Activated naive CD8-positive, alpha-beta T cell (primary cell): ENCODE measurements around the gene TKTL1.

Experiments
- H3K27ac Mint-ChIP-seq: one replicate; pipeline ENCODE4 v1.8.0; 2021; ENCODE audit warnings: mixed read lengths
- H3K27me3 Mint-ChIP-seq: one replicate; pipeline ENCODE4 v1.8.0; 2021; ENCODE audit warnings: mixed read lengths
- H3K36me3 Mint-ChIP-seq: one replicate; pipeline ENCODE4 v1.8.0; 2021; ENCODE audit warnings: mixed read lengths
- H3K4me1 Mint-ChIP-seq: one replicate; pipeline ENCODE4 v1.8.0; 2021; ENCODE audit warnings: low read depth, mixed read lengths
- H3K4me3 Mint-ChIP-seq: one replicate; pipeline ENCODE4 v1.8.0; 2021; ENCODE audit warnings: mild to moderate bottlenecking, mixed read lengths
- H3K9me3 Mint-ChIP-seq: one replicate; pipeline ENCODE4 v1.8.0; 2021; ENCODE audit warnings: low read depth, mixed read lengths

The TKTL1 gene

DNA sequence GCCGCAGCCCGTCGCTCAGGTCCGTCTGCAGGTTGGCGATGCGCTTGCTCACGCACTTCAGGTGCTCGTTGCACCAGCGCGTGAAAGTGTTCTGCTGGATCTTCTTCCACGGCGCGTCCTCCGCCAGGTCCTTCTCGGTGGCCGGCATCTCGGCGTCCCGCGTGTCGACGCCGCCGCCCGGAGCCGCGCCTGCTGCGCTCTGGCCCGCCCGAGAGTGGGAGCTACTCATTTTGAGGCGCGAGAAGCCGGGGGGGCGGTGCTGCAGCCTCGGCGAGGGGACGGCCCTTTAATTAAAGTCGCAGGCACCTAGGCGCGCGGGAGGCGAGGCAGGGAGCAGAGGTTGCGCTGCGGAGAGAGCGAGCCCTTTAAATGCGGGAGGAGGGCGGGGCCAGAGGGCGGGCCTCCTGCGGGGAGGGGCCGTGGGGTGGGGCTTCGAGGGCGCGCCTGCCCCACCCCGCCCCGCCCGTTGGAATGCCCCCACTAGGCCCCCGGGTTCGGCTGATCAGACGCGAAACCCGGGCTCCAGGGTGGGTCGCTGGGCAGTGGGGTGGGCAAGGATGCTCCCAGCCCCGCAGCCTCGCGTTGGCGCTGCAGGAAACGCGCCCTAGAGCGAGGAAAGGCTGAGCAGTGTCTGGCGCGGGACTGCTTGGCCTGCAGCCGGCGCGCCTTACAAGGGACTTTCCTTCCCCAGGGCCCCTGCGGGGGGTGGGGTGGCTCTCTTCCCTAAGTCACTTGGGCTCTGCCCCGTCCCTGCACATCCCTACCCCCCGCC lies 75.6 kb downstream of the TKTL1 start:
- Mint-ChIP-seq H3K4me3 (peak overlapping the region; percentile 79), H3K4me1 (peaks cover 17% of the 10 kb centered on the region), H3K36me3 (no peaks in the 10 kb centered on the region), H3K27ac (peak overlapping the region; percentile 64), H3K27me3 (no peaks in the 10 kb centered on the region), H3K9me3 (no peaks in the 10 kb centered on the region)

DNA sequence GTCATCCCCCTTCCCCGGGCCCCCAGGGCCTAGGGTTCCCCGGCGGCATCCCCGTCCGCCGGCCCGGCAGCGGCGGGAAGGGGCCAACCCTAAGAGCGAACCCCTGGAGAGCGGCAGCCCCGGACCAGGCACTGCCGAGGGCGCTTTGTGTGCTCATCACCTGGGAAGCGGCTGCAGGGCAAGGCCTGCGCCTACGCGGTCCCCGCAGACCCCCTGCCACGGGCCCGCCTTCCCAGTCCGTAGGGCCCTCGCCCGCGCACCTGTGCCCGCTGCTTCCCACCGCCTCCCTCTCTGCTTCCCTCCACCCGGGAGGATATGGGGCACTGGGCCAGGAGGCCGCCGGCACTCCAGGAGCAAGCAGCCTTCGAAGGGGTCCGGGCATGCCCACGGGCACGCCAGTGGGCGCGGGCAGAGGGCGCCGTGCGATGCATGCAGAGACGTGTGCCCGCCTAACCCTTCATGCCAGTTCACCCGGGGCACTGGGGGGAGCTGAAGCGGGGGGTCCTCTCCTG lies 76.2 kb downstream of the TKTL1 start:
- Mint-ChIP-seq H3K36me3 (no peaks in the 10 kb centered on the region), H3K4me3 (peak overlapping the region; percentile 81), H3K27ac (no peak overlapping the region), H3K4me1 (peaks cover 17% of the 10 kb centered on the region), H3K9me3 (no peaks in the 10 kb centered on the region), H3K27me3 (no peaks in the 10 kb centered on the region)

DNA sequence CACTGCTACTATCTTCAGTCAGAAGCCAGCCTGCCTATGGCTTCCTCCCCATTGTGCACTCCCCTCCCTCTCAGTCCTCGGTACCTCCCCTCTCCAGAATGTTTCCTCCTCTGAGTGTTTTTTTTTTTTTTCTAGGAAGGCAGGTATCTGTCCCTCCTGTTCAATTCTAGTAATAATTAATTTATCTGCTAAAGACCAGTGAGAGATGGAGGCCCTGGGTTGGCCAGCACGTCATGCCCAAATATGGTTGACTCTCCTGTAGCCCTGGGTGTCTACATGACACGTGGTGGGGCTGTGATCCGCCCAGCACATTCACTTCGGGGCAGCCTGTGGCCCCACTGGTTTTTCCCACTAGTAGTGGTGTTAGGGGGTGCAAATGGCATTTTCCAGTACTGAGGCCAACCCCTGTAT lies 77.0 kb downstream of the TKTL1 start:
- H3K27ac Mint-ChIP-seq = no peak overlapping the region

DNA sequence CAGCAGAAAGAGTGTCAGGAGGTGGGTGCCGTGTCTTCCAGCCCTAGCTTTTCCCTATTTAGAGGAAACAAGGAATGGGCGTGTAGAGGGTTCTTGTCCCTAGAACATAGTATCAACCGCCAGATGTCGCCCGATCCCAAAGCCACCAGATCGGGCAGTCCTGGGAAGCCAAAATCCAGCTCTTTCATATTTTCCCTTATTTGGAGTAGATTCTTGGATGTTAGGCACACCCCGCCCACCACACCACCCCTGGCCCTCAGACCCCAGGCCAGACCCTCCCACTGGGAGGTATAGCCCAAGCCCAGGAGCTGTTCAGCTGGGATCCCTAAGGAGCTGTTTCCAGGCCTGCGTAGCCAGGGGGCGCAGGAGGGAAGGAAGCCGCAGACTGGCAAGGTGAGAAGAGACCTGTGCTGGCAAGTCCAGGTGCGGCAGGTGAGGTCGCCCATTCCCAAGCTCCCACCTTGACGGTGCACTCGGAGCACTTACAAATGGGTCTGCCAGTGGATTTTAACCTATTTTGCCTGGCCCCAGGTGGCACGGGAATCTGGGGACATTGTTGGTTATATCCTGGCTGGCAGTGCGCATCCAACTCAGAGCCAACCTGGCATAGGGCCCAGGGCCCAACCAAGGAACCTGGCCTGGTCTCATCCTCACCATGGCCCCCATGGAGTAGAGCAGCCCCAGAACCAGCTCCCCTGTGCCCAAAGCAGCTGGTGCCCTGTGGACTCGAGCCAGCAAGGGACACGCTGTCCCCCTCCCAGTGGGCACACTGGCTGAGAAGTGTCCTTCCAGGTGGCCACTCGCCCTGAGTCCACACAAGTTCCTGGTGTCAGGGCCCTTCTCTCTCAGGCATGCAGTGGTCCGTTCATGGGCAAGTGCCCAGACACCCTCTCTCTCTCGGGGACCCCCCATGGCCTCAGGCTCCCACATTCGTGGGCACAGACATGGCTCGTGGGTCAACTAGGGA lies 78.0 kb downstream of the TKTL1 start:
- Mint-ChIP-seq H3K4me3 (peak overlapping the region; percentile 78), H3K36me3 (no peaks in the 10 kb centered on the region), H3K27ac (peak overlapping the region; percentile 22), H3K4me1 (peaks cover 16% of the 10 kb centered on the region), H3K9me3 (no peaks in the 10 kb centered on the region), H3K27me3 (no peaks in the 10 kb centered on the region)

More for the DNA sequence above, 77.0 kb downstream of the TKTL1 start:
- H3K4me3 Mint-ChIP-seq = peak overlapping the region; percentile 81
- H3K36me3 Mint-ChIP-seq = no peaks in the 10 kb centered on the region
- no peaks in the 10 kb centered on the region for H3K27me3 Mint-ChIP-seq
- H3K9me3 Mint-ChIP-seq = no peaks in the 10 kb centered on the region
- peaks cover 21% of the 10 kb centered on the region for H3K4me1 Mint-ChIP-seq

DNA sequence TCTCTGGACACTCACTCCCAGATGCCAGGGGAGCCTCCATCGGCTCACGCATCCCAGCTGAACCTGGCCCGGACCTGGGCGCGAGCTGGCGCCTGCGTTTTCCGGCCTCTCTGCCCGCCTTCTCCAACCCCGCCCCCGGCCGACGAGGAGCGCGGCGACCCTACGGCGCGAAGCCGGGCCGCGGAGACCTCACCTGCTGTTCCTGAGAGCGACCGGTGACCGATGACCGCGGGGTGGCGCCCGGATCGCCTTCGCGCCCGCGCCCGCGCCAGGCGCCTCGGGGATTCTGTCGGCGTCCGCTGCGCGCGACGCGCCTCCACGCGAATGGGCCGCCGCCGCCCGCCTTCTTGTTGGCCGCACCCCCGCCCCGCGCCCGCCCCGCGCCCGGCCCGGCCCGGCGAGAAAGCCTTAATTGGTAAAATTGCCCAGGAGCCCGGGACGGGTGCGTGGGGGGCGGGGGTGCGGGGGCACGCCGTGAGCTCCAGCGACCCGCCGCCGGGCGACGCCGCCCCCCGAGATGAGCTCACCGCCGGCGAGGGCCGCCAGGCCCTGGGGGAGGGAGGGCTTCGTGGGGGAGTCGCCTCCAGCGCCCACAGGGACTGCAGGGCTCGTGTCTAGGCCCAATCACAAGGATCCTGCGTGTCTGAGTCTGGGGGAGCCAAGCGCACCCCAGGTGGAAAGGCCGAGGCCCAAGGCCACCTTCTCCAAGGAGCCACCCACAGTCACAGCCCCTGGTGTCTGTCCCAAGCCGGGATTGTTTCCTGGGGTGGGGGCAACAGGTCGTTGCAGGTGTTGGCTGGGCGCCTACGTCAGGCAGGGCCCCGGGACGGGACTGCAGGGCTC lies 78.9 kb downstream of the TKTL1 start, which contains the start of gene FLNA:
Gene FLNA, minus strand, starts transcription at position 322 of the 843 bp plus-strand sequence. CDS start 3,389 bp downstream, outside the sequence.
- Mint-ChIP-seq H3K36me3 (no peaks in the 10 kb centered on the region), H3K4me1 (peaks cover 16% of the 10 kb centered on the region), H3K9me3 (no peaks in the 10 kb centered on the region), H3K27me3 (no peaks in the 10 kb centered on the region), H3K27ac (no peak within 1 kb of the TSS), H3K4me3 (peak within 1 kb of the TSS; percentile 78)

DNA sequence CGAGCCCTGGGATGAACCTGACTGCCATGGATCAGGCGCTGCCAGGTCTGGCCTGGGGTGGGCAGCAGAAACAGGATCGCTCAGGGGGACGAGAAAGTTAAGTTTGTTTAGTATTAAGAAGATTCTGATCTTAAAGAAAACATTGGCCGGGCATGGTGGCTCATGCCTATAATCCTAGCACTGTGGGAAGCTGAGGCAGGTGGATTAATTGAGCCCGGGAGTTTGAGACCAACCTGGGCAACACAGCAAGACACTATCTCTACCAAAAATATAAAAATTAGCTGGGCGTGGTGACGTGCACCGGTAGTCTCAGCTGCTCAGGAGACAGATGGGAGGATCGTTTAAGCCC lies 79.5 kb downstream of the TKTL1 start:
- Mint-ChIP-seq H3K4me3 (peak overlapping the region; percentile 56), H3K27ac (no peak overlapping the region), H3K4me1 (peaks cover 18% of the 10 kb centered on the region), H3K27me3 (no peaks in the 10 kb centered on the region), H3K9me3 (no peaks in the 10 kb centered on the region), H3K36me3 (no peaks in the 10 kb centered on the region)

DNA sequence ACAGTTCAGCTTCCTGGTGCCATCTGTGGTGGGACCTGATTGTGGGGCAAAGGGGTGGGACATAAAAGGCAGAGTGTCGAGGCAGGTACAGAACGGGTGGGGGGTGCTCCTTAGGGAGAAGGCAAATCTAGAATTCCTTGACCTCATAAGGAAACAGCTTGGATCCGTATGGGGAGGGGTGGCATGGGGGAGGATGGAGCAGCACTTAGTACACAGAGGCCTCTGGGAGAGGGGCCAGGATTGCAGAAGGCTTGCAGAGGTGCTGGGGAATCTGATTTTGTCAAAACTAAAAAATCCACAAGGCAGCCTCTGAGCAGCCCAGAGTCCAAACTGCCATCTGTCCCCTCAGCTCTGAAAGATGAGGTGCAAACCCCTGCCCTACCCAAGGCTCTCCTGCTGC lies 81.2 kb downstream of the TKTL1 start:
- Mint-ChIP-seq H3K4me3 (no peak overlapping the region), H3K36me3 (no peaks in the 10 kb centered on the region), H3K4me1 (peaks cover 21% of the 10 kb centered on the region), H3K27ac (peak overlapping the region; percentile 54), H3K9me3 (no peaks in the 10 kb centered on the region), H3K27me3 (no peaks in the 10 kb centered on the region)

DNA sequence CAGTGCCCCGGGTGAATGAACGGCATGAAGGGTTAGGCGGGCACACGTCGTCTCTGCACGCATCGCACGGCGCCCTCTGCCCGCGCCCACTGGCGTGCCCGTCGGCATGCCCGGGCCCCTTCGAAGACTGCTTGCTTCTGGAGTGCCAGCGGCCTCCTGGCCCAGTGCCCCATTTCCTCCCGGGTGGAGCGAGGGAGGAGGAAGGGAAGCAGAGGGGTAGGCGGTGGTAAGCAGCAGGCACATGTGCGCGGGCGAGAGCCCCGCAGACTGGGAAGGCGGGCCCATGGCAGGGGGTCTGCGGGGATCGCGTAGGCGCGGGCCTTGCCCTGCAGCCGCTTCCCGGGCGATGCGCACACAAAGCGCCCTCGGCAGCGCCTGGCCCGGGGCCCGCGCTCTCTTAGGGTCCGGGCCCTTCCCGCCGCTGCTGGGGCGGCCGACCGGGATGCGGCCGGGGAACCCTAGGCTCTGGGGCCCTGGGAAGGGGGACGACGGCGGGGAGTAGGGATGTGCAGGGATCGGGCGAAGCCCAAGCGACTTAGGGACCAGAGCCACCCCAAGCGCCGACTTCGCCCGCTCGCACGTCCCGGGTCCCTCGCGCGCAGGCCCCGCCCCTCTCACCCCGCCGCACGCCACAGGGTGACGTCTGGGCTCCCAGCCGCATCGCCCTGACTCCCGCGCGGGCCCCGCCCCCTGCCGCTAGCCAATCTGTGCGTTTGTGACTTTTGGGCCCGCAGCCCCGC lies 82.6 kb downstream of the TKTL1 start:
- H3K4me3 Mint-ChIP-seq = peak overlapping the region; percentile 70
- H3K27ac Mint-ChIP-seq = peak overlapping the region; percentile 88
- H3K9me3 Mint-ChIP-seq = no peaks in the 10 kb centered on the region
- H3K36me3 Mint-ChIP-seq = no peaks in the 10 kb centered on the region
- H3K27me3 Mint-ChIP-seq = no peaks in the 10 kb centered on the region
- H3K4me1 Mint-ChIP-seq = peaks cover 15% of the 10 kb centered on the region

DNA sequence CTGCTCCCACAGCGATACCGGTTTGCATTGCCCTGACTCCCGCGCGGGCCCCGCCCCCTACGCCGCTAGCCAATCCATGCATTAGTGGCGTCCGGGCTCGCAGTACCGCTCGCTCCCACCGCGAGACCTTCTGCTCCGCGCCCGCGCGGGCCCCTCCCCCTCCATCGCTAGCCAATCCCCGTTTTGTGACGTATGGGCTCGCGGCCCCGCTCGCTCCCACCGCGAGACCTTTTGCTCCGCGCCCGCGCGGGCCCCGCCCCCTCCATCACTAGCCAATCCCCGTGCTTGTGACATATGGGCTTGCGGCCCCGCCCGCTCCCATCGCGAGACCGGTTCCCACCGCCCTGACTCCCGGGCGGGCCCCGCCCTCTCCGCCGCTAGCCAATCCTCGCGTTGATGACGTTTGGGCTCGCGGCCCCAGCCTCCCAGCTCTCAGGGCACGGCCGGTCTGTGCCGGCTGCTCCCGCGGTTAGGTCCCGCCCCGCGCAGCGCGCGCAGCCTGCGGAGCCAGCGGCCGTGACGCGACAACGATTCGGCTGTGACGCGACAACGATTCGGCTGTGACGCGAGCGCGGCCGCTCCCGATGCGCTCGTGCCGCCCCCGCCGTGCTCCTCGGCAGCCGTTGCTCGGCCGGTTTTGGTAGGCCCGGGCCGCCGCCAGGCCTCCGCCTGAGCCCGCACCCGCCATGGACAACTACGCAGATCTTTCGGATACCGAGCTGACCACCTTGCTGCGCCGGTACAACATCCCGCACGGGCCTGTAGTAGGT lies 83.4 kb downstream of the TKTL1 start, which contains the start of gene EMD:
Gene EMD, plus strand, starts transcription at position 497 of the 770 bp plus-strand sequence. Its CDS starts 190 bp downstream, at position 687.
- Mint-ChIP-seq H3K4me3 (peak within 1 kb of the TSS; percentile 93), H3K36me3 (no peaks in the 10 kb centered on the region), H3K9me3 (no peaks in the 10 kb centered on the region), H3K4me1 (peaks cover 12% of the 10 kb centered on the region), H3K27ac (peak within 1 kb of the TSS; percentile 91), H3K27me3 (no peaks in the 10 kb centered on the region)

DNA sequence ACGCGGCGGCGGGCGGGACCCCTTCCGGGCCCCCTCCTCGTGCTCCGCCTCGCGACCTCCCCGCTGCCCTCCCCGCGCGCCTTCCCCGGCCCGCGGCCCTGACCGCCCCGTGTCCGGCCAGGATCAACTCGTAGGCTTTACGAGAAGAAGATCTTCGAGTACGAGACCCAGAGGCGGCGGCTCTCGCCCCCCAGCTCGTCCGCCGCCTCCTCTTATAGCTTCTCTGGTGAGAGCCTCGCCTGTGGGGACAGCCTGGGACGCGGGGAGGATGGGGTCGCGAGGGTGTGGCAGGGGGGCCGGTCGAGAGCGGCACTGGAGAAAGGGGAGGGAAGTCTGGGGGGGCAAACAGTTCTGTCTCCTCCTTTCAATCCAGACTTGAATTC lies 84.0 kb downstream of the TKTL1 start:
- Mint-ChIP-seq H3K27me3 (no peaks in the 10 kb centered on the region), H3K4me3 (peak overlapping the region; percentile 93), H3K36me3 (no peaks in the 10 kb centered on the region)

More for the DNA sequence above, 84.0 kb downstream of the TKTL1 start:
- Mint-ChIP-seq H3K9me3 (no peaks in the 10 kb centered on the region), H3K4me1 (peaks cover 12% of the 10 kb centered on the region), H3K27ac (peak overlapping the region; percentile 91)
